HepG2 (cell line): ENCODE results near the gene SLC25A33. TPM values are rescaled to one million over a fixed set of nuclear protein-coding genes. Genes with fewer than 3 reads are reported as not detected.

Source experiments
- ARID4A ChIP-seq: sonication (generic); formaldehyde crosslinking; IDR thresholded peaks from 2 replicates; pipeline ENCODE4 v1.5.0; 2020; ENCODE audit warnings: mild to moderate bottlenecking, missing genetic modification reagents, borderline replicate concordance
- ARID5B ChIP-seq: IDR thresholded peaks from 2 replicates; pipeline ENCODE4 v1.4.0; 2020; ENCODE audit warnings: mild to moderate bottlenecking, missing genetic modification reagents
- CHD2 ChIP-seq: IDR thresholded peaks from 2 replicates; pipeline ENCODE4 v1.6.1; 2011; ENCODE audit warnings: low read depth, low read length, improper control_type of control experiment
- EEA1 ChIP-seq: sonication (generic); formaldehyde crosslinking; IDR thresholded peaks from 2 replicates; pipeline ENCODE4 v1.5.1; 2020; ENCODE audit warnings: mild to moderate bottlenecking, missing genetic modification reagents, borderline replicate concordance
- FOXC1 ChIP-seq: sonication (generic); formaldehyde crosslinking; IDR thresholded peaks from 2 replicates; pipeline ENCODE4 v1.8.0; 2022; ENCODE audit warnings: mild to moderate bottlenecking, missing genetic modification reagents, borderline replicate concordance
- HMGXB4 ChIP-seq, 2 experiments: sonication (generic) in 1 of 2; formaldehyde crosslinking in 1 of 2; IDR thresholded peaks; 2 replicates each; pipeline versions ENCODE4 v1.4.0 to v1.6.1; 2018 to 2020; ENCODE audit warnings: missing genetic modification reagents in 2 of 2, borderline replicate concordance in 1 of 2, low read depth in 1 of 2, mild to moderate bottlenecking in 1 of 2, missing biosample characterization in 1 of 2
- KAT8 ChIP-seq: IDR thresholded peaks from 2 replicates; pipeline ENCODE4 v1.6.1; 2016; ENCODE audit warnings: missing genetic modification reagents, missing compliant biosample characterization
- NFIC ChIP-seq: IDR thresholded peaks from 2 replicates; pipeline ENCODE4 v1.6.1; 2012; ENCODE audit warnings: mild to moderate bottlenecking, low read length, inconsistent platforms
- RFX3 ChIP-seq: IDR thresholded peaks from 2 replicates; pipeline ENCODE4 v1.6.1; 2016; ENCODE audit warnings: missing biosample characterization, missing genetic modification reagents
- TCF12 ChIP-seq, 2 experiments: fragments of 450-650 bp in 1 of 2; sonication (generic) in 1 of 2; formaldehyde crosslinking in 1 of 2; IDR thresholded peaks; 2 replicates each; pipeline versions ENCODE4 v1.6.1 to v1.8.0; 2017 to 2022; ENCODE audit warnings: antibody characterized with exemption in 1 of 2, mild to moderate bottlenecking in 1 of 2, missing genetic modification reagents in 1 of 2, moderate library complexity in 1 of 2
- ZNF512 ChIP-seq: sonication (generic); formaldehyde crosslinking; IDR thresholded peaks from 2 replicates; pipeline ENCODE4 v1.4.0; 2020; ENCODE audit warnings: mild to moderate bottlenecking, missing genetic modification reagents
- ZNF710 ChIP-seq: sonication (generic); formaldehyde crosslinking; IDR thresholded peaks from 2 replicates; pipeline ENCODE4 v1.5.0; 2020; ENCODE audit warnings: mild to moderate bottlenecking, missing genetic modification reagents, borderline replicate concordance
- polyA plus RNA-seq, 8 experiments: library from polyadenylated mRNA; depleted of rRNA in 3 of 8; stranded (reverse) in 7 of 8; unstranded in 1 of 8; fragments of >200 nt; fragmentation: Illumina TruSeq in 4 of 8; extraction: Trizol in 4 of 8; gene quantifications; 2 replicates each; pipeline versions ENCODE4 v1.2.1 to v1.2.3, GENCODE V29; 2011 to 2016; ENCODE audit warnings: low read depth in 4 of 8, missing spikeins in 1 of 8, mixed read lengths in 1 of 8; ENCODE audit not compliant: insufficient read depth in 1 of 8
- total RNA-seq, 5 experiments: library from RNA; depleted of rRNA; stranded (reverse); fragments of >200 nt; fragmentation: Illumina TruSeq; extraction: Trizol; gene quantifications; 2 replicates each; pipeline ENCODE4 v1.2.3, GENCODE V29; 2016; ENCODE audit warnings: low read depth in 1 of 5

The SLC25A33 gene
- total and polyA plus RNA-seq, 2 of the 13 experiments (the other 11 are each of a cell fraction or from before 2014, with no cell fraction given), result 15.4 to 50.3 TPM

GRCh38 chr1:9500756-9501754 is 38.2 kb upstream of the SLC25A33 start (continued):
- TF ChIP-seq TCF12 (IDR thresholded peaks at IDR 0.05) (no peak), TCF12 (CRISPR knock-in tag; IDR thresholded peaks at IDR 0.05) (peak; percentile 63; the same call in 1 of the 2 replicates), KAT8 (CRISPR knock-in tag) (no peak), CHD2 (peak; percentile 84), ARID5B (CRISPR knock-in tag) (peak; percentile 86), ARID4A (peak; percentile 63; the same call in 1 of the 2 replicates), EEA1 (CRISPR knock-in tag) (no peak), FOXC1 (CRISPR knock-in tag) (peak; percentile 28; the same call in 1 of the 2 replicates), NFIC (no peak), RFX3 (no peak), ZNF710 (CRISPR knock-in tag) (peak; percentile 88; the same call in 1 of the 2 replicates), ZNF512 (CRISPR knock-in tag) (no peak), HMGXB4 (CRISPR knock-in tag; IDR thresholded peaks at IDR 0.05; ENCODE audit: borderline replicate concordance in 1 of 2, low read depth in 1 of 2) (peak; percentile 51 to 64; a peak in 2 of 4 replicates)
